ENCODE results near the gene GDF11. TPM values are rescaled to one million over a fixed set of nuclear protein-coding genes. Genes with fewer than 3 reads are reported as not detected.

Gene GDF11
- total RNA-seq, 1 experiment from 2014 or later, result 5.3 TPM

DNA sequence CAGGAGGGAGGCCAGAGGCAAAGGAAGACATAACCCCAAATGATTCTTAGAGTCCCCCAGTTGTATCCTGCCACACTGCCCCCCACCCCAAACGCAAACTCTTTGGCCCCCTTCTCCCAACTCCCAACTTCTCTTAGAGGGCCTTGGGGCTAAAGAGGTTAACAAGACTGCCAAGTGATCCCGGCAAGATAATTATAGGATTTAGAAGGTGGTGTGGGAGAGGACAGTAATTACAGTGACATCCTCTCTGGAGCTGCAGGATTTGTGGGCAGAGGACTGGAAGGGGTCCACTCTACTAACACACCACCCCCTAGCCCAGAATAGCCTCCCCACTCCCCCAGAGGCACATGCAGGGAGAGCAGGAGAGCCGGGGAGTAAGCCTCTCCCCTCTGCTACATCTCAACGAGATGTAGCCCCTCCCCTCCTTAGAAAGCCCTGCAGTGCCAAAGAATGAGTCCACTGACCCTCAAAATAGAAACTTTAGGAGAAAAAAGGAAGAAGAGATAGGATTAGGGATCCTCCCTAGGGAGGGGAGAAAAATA, 5.3 kb upstream of the GDF11 start:
- H3K27ac ChIP-seq (ENCODE audit: low read depth, low read length), result peak overlapping the region; percentile 46
- H3K4me3 ChIP-seq (replicated peaks in 1 of 2; ENCODE audit: low read depth in 1 of 2, low read length in 2 of 2), result peak overlapping the region; percentile 63 to 64
- H3K79me2 ChIP-seq (ENCODE audit: insufficient read depth, low read length), result no peaks in the 10 kb centered on the region
- H3K4me2 ChIP-seq (ENCODE audit: low read length), result peak overlapping the region; percentile 88
- H3K9me3 ChIP-seq (ENCODE audit: control insufficient read depth in 1 of 2, insufficient read depth in 1 of 2, low read depth in 1 of 2, low read length in 2 of 2), result no peaks in the 10 kb centered on the region
- H4K20me1 ChIP-seq (ENCODE audit: insufficient read depth), result no peaks in the 10 kb centered on the region
- ChIA-PET RAD21 (ENCODE audit: low non-redundant PET in 1 of 2, low total read pairs in 2 of 2, uncharacterized antibody in 2 of 2, unreplicated experiment in 2 of 2) (interaction anchor here (0.6 to 1.6 kb wide), 11 partner anchors 8 to 302 kb away, joined by 3 to 11 read pairs (median 4); partner anchors contain the start of genes CD63 (in 1 of the 2) and DNAJC14 (in 1 of the 2)), CTCF (interaction anchor here (0.7 to 3.6 kb wide), 51 partner anchors 8 to 988 kb away, joined by 3 to 49 read pairs (median 4); partner anchors contain the start of genes BLOC1S1, CD63, DGKA and DNAJC14), POLR2A (interaction anchor here (0.5 to 3.8 kb wide), 10 partner anchors 8 to 390 kb away, joined by 3 to 24 read pairs (median 5); partner anchors contain the start of genes CD63, ESYT1, ORMDL2 and PA2G4)
- TF ChIP-seq, protein P1, sequence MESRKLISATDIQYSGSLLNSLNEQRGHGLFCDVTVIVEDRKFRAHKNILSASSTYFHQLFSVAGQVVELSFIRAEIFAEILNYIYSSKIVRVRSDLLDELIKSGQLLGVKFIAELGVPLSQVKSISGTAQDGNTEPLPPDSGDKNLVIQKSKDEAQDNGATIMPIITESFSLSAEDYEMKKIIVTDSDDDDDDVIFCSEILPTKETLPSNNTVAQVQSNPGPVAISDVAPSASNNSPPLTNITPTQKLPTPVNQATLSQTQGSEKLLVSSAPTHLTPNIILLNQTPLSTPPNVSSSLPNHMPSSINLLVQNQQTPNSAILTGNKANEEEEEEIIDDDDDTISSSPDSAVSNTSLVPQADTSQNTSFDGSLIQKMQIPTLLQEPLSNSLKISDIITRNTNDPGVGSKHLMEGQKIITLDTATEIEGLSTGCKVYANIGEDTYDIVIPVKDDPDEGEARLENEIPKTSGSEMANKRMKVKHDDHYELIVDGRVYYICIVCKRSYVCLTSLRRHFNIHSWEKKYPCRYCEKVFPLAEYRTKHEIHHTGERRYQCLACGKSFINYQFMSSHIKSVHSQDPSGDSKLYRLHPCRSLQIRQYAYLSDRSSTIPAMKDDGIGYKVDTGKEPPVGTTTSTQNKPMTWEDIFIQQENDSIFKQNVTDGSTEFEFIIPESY (IDR thresholded peaks at IDR 0.05; ENCODE audit: extremely low read depth, insufficient replicate concordance, low read length), result no peak
- TF ChIP-seq EZH2phosphoT487 (IDR thresholded peaks at IDR 0.05; ENCODE audit: borderline replicate concordance), result no peak
- TF ChIP-seq FOSL1 (IDR thresholded peaks at IDR 0.05; ENCODE audit: low read depth), result no peak
- no peak for TF ChIP-seq ATF3 (IDR thresholded peaks at IDR 0.05)
- no peak for TF ChIP-seq ZNF274 (IDR thresholded peaks at IDR 0.05; ENCODE audit: low read depth, low read length)
- TF ChIP-seq ZFX (IDR thresholded peaks at IDR 0.05), result no peak
- TF ChIP-seq, protein P2, sequence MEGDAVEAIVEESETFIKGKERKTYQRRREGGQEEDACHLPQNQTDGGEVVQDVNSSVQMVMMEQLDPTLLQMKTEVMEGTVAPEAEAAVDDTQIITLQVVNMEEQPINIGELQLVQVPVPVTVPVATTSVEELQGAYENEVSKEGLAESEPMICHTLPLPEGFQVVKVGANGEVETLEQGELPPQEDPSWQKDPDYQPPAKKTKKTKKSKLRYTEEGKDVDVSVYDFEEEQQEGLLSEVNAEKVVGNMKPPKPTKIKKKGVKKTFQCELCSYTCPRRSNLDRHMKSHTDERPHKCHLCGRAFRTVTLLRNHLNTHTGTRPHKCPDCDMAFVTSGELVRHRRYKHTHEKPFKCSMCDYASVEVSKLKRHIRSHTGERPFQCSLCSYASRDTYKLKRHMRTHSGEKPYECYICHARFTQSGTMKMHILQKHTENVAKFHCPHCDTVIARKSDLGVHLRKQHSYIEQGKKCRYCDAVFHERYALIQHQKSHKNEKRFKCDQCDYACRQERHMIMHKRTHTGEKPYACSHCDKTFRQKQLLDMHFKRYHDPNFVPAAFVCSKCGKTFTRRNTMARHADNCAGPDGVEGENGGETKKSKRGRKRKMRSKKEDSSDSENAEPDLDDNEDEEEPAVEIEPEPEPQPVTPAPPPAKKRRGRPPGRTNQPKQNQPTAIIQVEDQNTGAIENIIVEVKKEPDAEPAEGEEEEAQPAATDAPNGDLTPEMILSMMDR (IDR thresholded peaks at IDR 0.05 in 2 of 3, conservative IDR thresholded peaks at IDR 0.05 in 1 of 3; ENCODE audit: borderline replicate concordance in 1 of 3, insufficient read depth in 1 of 3, low read depth in 2 of 3, low read length in 2 of 3), result no peak
- peak overlapping the region; percentile 99 for H2AFZ ChIP-seq (ENCODE audit: low read depth, low read length, poor library complexity, severe bottlenecking)
- H3K36me3 ChIP-seq (ENCODE audit: control insufficient read depth in 1 of 2, insufficient read depth in 2 of 2, low read length in 2 of 2), result no peaks in the 10 kb centered on the region
- peaks cover 14 to 49% of the 10 kb centered on the region in 2 experiments for H3K4me1 ChIP-seq (ENCODE audit: control insufficient read depth in 1 of 2, insufficient read depth in 2 of 2, low read length in 2 of 2)
- peak overlapping the region; percentile 57 for H3K9ac ChIP-seq (ENCODE audit: low read length)
- no peaks in the 10 kb centered on the region for H3K27me3 ChIP-seq (ENCODE audit: insufficient read depth, low read length)
- intact Hi-C loops (cut with micrococcal nuclease), result loop anchor here (1.0 to 10.0 kb wide), 6 partner anchors 56 to 377 kb away; partner anchors contain the start of genes PYM1, RPL41 and ZC3H10
- DNase-seq (ENCODE audit: low read depth, low spot score) (no peak), ATAC-seq (peak; percentile 33)
- no TSS peak for BruUV-seq (replicated peaks)
- H3K9me2 ChIP-seq (ENCODE audit: insufficient read depth), result no peaks in the 10 kb centered on the region
